ENCODE data around the gene TNIK. TPM values are rescaled to one million over a fixed set of nuclear protein-coding genes. Genes with fewer than 3 reads are reported as not detected.

Gene TNIK
- total RNA-seq, 6 experiments from 2014 or later: 10.6 to 17.2 (median 11.8) TPM

- Mint-ChIP-seq H3K27me3 (ENCODE audit: insufficient read depth) (no peaks in the 10 kb centered on the region), H3K36me3 (ENCODE audit: low read depth) (peaks cover 11% of the 10 kb centered on the region; the same call in 1 of the 2 replicates), H3K4me1 (ENCODE audit: low read depth) (peaks cover 23% of the 10 kb centered on the region), H3K4me3 (no peak overlapping the region), H3K9me3 (no peaks in the 10 kb centered on the region), H3K27ac (no peak overlapping the region)
- no peak for TF ChIP-seq CTCF (IDR thresholded peaks at IDR 0.05)
- DNase-seq: no peak
Measured at GRCh38 chr3:171342783-171343420, 117.3 kb downstream of the TNIK start.

- Mint-ChIP-seq H3K27me3 (ENCODE audit: insufficient read depth) (no peaks in the 10 kb centered on the region), H3K9me3 (no peaks in the 10 kb centered on the region), H3K36me3 (ENCODE audit: low read depth) (peaks cover 11% of the 10 kb centered on the region; the same call in 1 of the 2 replicates), H3K4me3 (no peak overlapping the region), H3K27ac (no peak overlapping the region), H3K4me1 (ENCODE audit: low read depth) (peaks cover 16% of the 10 kb centered on the region)
- DNase-seq: no peak
- no peak for TF ChIP-seq CTCF (IDR thresholded peaks at IDR 0.05)
Measured at GRCh38 chr3:171342200-171342599, 118.0 kb downstream of the TNIK start.

- no peak overlapping the region for H3K27ac Mint-ChIP-seq
- H3K27me3 Mint-ChIP-seq (ENCODE audit: insufficient read depth): no peaks in the 10 kb centered on the region
- DNase-seq: no peak
- no peak for TF ChIP-seq CTCF (IDR thresholded peaks at IDR 0.05)
- no peaks in the 10 kb centered on the region for H3K4me1 Mint-ChIP-seq (ENCODE audit: low read depth)
- H3K36me3 Mint-ChIP-seq (ENCODE audit: low read depth): no peaks in the 10 kb centered on the region
- no peaks in the 10 kb centered on the region for H3K9me3 Mint-ChIP-seq
- H3K4me3 Mint-ChIP-seq: no peak overlapping the region
Measured at GRCh38 chr3:171340434-171340833, 119.8 kb downstream of the TNIK start.

GRCh38 chr3:171339598-171339997 lies 120.6 kb downstream of the TNIK start:
- Mint-ChIP-seq H3K4me1 (ENCODE audit: low read depth) (no peaks in the 10 kb centered on the region), H3K9me3 (no peaks in the 10 kb centered on the region), H3K36me3 (ENCODE audit: low read depth) (no peaks in the 10 kb centered on the region), H3K4me3 (no peak overlapping the region), H3K27me3 (ENCODE audit: insufficient read depth) (no peaks in the 10 kb centered on the region), H3K27ac (no peak overlapping the region; the same call in 1 of the 2 replicates)
- no peak for DNase-seq
- TF ChIP-seq CTCF (IDR thresholded peaks at IDR 0.05): no peak

GRCh38 chr3:171336406-171336805 lies 123.8 kb downstream of the TNIK start:
- H3K27ac Mint-ChIP-seq: no peak overlapping the region
- H3K4me3 Mint-ChIP-seq: no peak overlapping the region
- no peak for TF ChIP-seq CTCF (IDR thresholded peaks at IDR 0.05)
- H3K4me1 Mint-ChIP-seq (ENCODE audit: low read depth): no peaks in the 10 kb centered on the region
- H3K36me3 Mint-ChIP-seq (ENCODE audit: low read depth): no peaks in the 10 kb centered on the region
- H3K9me3 Mint-ChIP-seq: no peaks in the 10 kb centered on the region
- DNase-seq: no peak
- H3K27me3 Mint-ChIP-seq (ENCODE audit: insufficient read depth): peaks cover 3% of the 10 kb centered on the region

All from HFFc6 (cell line).